H1 (cell line): ENCODE data around the gene NAA60. TPM values are rescaled to one million over a fixed set of nuclear protein-coding genes. Genes with fewer than 3 reads are reported as not detected.

Experiments
- ATF2 ChIP-seq: IDR thresholded peaks from 2 replicates; pipeline ENCODE4 v1.6.1; 2012; ENCODE audit warnings: low read length, inconsistent platforms
- CBX5 ChIP-seq: fragments of 300-800, 300-1000 bp; sonication (generic); IDR thresholded peaks from 2 replicates; pipeline ENCODE4 v1.7.1; 2016; ENCODE audit warnings: antibody characterized with exemption, low read length, low read depth
- CREB1 ChIP-seq: IDR thresholded peaks from 2 replicates; pipeline ENCODE4 v1.6.1; 2012; ENCODE audit warnings: inconsistent platforms
- CTCF ChIP-seq, 3 experiments: IDR thresholded peaks; 1 replicate in 2 of 3; 2 replicates in 1 of 3; pipeline versions ENCODE4 v1.5.1 to v1.6.1; 2011; ENCODE audit warnings: low read length in 3 of 3, mild to moderate bottlenecking in 3 of 3, inconsistent platforms in 2 of 3, low read depth in 1 of 3, moderate library complexity in 1 of 3; ENCODE audit not compliant: insufficient read depth in 1 of 3; ENCODE audit errors: control extremely low read depth in 1 of 3
- EZH2 ChIP-seq: fragments of 200-600 bp; sonication (generic); IDR thresholded peaks from 2 replicates; pipeline ENCODE4 v1.7.1; 2012; ENCODE audit warnings: low read depth, mild to moderate bottlenecking, moderate library complexity, low read length, inconsistent platforms; ENCODE audit not compliant: severe bottlenecking
- GTF2F1 ChIP-seq: IDR thresholded peaks from 2 replicates; pipeline ENCODE4 v1.6.1; 2012; ENCODE audit warnings: low read depth, low read length, improper control_type of control experiment, borderline replicate concordance
- JUND ChIP-seq: IDR thresholded peaks from 2 replicates; pipeline ENCODE4 v1.6.1; 2011; ENCODE audit warnings: mild to moderate bottlenecking, improper control_type of control experiment, low read length
- NANOG ChIP-seq: IDR thresholded peaks from 2 replicates; pipeline ENCODE4 v1.6.1; 2011; ENCODE audit warnings: low read length, low read depth, mild to moderate bottlenecking, inconsistent platforms; ENCODE audit not compliant: insufficient read depth, poor library complexity, severe bottlenecking
- PHF8 ChIP-seq: fragments of 200-600 bp; sonication (generic); conservative IDR thresholded peaks from 2 replicates; pipeline ENCODE4 v1.7.1; 2012; ENCODE audit warnings: low read depth, mild to moderate bottlenecking, inconsistent platforms, low read length, moderate library complexity
- POLR2A ChIP-seq, 2 experiments: IDR thresholded peaks; 1 replicate in 1 of 2; 2 replicates in 1 of 2; pipeline ENCODE4 v1.6.1; 2011; ENCODE audit warnings: low read depth in 2 of 2, low read length in 2 of 2, mild to moderate bottlenecking in 2 of 2; ENCODE audit errors: control extremely low read depth in 1 of 2
- RFX5 ChIP-seq: IDR thresholded peaks from 2 replicates; pipeline ENCODE4 v1.6.1; 2011; ENCODE audit warnings: low read depth, low read length, improper control_type of control experiment, borderline replicate concordance
- SIRT6 ChIP-seq: IDR thresholded peaks from one replicate; pipeline ENCODE4 v1.7.1; 2012; ENCODE audit warnings: low read length, inconsistent platforms
- USF2 ChIP-seq: IDR thresholded peaks from 2 replicates; pipeline ENCODE4 v1.6.1; 2011; ENCODE audit warnings: low read length, improper control_type of control experiment
- polyA plus RNA-seq, 7 experiments: library from polyadenylated mRNA; depleted of rRNA in 3 of 7; stranded (reverse) in 5 of 7; unstranded in 2 of 7; fragments of >200 nt in 5 of 7; fragments of 200-250 nt in 2 of 7; gene quantifications; 1 replicate in 5 of 7; 2 replicates in 1 of 7; 4 replicates in 1 of 7; pipeline versions ENCODE4 v1.2.1 to v1.2.3, GENCODE V29; 2011 to 2013; ENCODE audit warnings: missing spikeins in 2 of 7, mixed read lengths in 2 of 7
- total RNA-seq: library from RNA; stranded (reverse); fragmentation: NEBNext Ultra II Directional; extraction: Animal tissue kit (Norgen Biotek cat#: 25700); gene quantifications from 2 replicates; pipeline ENCODE4 v1.2.1, GENCODE V29; 2021

NAA60 gene
- total and polyA plus RNA-seq, 2 of the 8 experiments (the other 6 are each of a cell fraction or from before 2014, with no cell fraction given) = 34.1 to 47.6 TPM

GRCh38 chr16:3458278-3458851 lies 14.9 kb downstream of the NAA60 start (continued):
- TF ChIP-seq POLR2A (IDR thresholded peaks at IDR 0.05; ENCODE audit: control extremely low read depth in 1 of 2, low read depth in 2 of 2, low read length in 2 of 2) (peak in 1 of 2 experiments; percentile 30; a peak in 1 of 3 replicates), JUND (no peak), NANOG (no peak), PHF8 (0 out of 2 replicates have a peak, but pooled peaks have one; percentile 9), SIRT6 (no peak), EZH2 (no peak), CTCF (IDR thresholded peaks at IDR 0.05; ENCODE audit: control extremely low read depth in 1 of 3, insufficient read depth in 1 of 3, low read depth in 1 of 3, low read length in 3 of 3) (no peak), CREB1 (0 out of 2 replicates have a peak, but pooled peaks have one; percentile 11), ATF2 (no peak), RFX5 (no peak), CBX5 (no peak), GTF2F1 (no peak), USF2 (no peak)
